ENCODE measurements around the gene PYCR2.

DNA sequence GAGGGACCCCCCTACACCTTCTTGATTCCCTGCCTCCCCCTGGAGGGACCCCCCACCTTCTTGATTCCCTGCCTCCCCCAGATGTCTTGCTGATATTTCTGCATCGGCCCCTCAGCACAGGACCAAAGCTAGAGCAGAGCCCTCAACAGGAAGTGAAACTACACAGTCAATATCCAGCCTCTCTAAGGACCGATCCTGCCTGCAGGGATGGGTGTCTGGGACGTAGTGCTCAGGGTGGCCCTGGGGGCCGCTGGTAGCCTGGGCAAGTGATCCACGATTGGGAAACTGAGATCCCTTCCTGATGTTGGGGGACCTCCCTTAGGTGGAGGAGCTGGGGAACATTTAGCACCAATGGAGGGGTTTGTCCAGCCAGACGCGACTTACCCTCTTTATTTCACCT, 20.9 kb upstream of the PYCR2 start:
- no peak for TF ChIP-seq POLR2A (IDR thresholded peaks at IDR 0.05; ENCODE audit: low read length)
- no peak for TF ChIP-seq GATA1 (IDR thresholded peaks at IDR 0.05; ENCODE audit: low read depth, low read length)

Data from erythroblast (primary cell).